Activated CD8-positive, alpha-beta T cell treated with anti-CD3 and anti-CD28 coated beads, Interleukin-2, amount 10 ng/mL, durations not matched to agents 7 days and 5 days (primary cell): ENCODE data around the gene DHRS7. TPM values are rescaled to one million over a fixed set of nuclear protein-coding genes. Genes with fewer than 3 reads are reported as not detected.
"Not testable (repeated sequence)": the region's sequence is repeated elsewhere in the genome, so short reads cannot be mapped to it uniquely, and the experiment has no call there.

ENCODE experiments used
- ATAC-seq: fragments of 150-1000 bp; cut with Tn5 transposase; one replicate; pipeline ENCODE4 v1.10.0; 2021; ENCODE audit warnings: moderate library complexity
- CTCF ChIA-PET: fragments of 350-600 bp; sonication (Branson Sonifier 250); formaldehyde crosslinking; loops from one replicate; lab custom pipeline; 2021; ENCODE audit warnings: antibody characterized with exemption; lab: Charles Lee
- POLR2A ChIA-PET: fragments of 350-600 bp; sonication (Branson Sonifier 250); formaldehyde crosslinking; loops from one replicate; lab custom pipeline; 2021; ENCODE audit warnings: antibody characterized with exemption; lab: Charles Lee
- DNase-seq: peaks from one replicate; pipeline ENCODE4 v3.0.0-alpha.2; 2020
- H3K27ac Mint-ChIP-seq: one replicate; pipeline ENCODE4 v1.8.0; 2021; ENCODE audit warnings: mild to moderate bottlenecking, mixed read lengths
- H3K27me3 Mint-ChIP-seq: one replicate; pipeline ENCODE4 v1.8.0; 2021; ENCODE audit warnings: low read depth, mixed read lengths
- H3K36me3 Mint-ChIP-seq: one replicate; pipeline ENCODE4 v1.8.0; 2021; ENCODE audit warnings: low read depth, mixed read lengths
- H3K4me1 Mint-ChIP-seq: one replicate; pipeline ENCODE4 v1.8.0; 2021; ENCODE audit warnings: low read depth, mixed read lengths
- H3K4me3 Mint-ChIP-seq: one replicate; pipeline ENCODE4 v1.8.0; 2021; ENCODE audit warnings: mild to moderate bottlenecking, mixed read lengths
- H3K9me3 Mint-ChIP-seq: one replicate; pipeline ENCODE4 v1.8.0; 2022; ENCODE audit warnings: mixed read lengths; ENCODE audit not compliant: insufficient read depth
- total RNA-seq, 2 experiments: library from RNA; stranded (reverse); gene quantifications; one replicate each; pipeline ENCODE4 v1.2.3, GENCODE V29; 2021

DHRS7 gene
- total RNA-seq, 2 experiments from 2014 or later: 45.7 to 54.4 TPM

DNA sequence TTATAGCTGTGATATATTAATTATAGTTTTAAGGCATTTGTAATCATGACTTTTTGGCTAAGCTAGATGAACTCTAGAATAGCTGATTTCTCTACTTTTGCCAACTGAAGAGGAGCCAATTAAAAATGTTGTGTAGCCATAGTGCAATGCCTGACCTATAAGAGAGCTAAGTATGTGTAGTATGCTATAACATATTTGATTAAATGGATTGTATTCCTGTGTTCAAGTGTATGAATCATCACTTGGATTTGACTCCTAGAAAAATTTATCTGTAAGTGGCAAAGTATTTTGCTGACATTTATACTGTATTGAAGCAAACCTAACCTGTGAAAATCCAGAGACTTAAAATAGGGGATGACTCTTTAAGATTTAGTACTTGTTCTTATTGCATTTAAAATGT, 39.3 kb downstream of the DHRS7 start:
- peaks cover 8% of the 10 kb centered on the region for H3K4me1 Mint-ChIP-seq
- ChIA-PET POLR2A (no interaction called here), CTCF (interaction anchor here (1.3 kb wide), 1 partner anchor 39 kb away, joined by 3 read pairs; the partner anchor contains the start of gene DHRS7)
- no peak overlapping the region for H3K27ac Mint-ChIP-seq
- H3K27me3 Mint-ChIP-seq: no peaks in the 10 kb centered on the region
- H3K4me3 Mint-ChIP-seq: no peak overlapping the region
- peaks cover 4% of the 10 kb centered on the region for H3K9me3 Mint-ChIP-seq
- DNase-seq (no peak), ATAC-seq (no peak)
- peaks cover 64% of the 10 kb centered on the region for H3K36me3 Mint-ChIP-seq

DNA sequence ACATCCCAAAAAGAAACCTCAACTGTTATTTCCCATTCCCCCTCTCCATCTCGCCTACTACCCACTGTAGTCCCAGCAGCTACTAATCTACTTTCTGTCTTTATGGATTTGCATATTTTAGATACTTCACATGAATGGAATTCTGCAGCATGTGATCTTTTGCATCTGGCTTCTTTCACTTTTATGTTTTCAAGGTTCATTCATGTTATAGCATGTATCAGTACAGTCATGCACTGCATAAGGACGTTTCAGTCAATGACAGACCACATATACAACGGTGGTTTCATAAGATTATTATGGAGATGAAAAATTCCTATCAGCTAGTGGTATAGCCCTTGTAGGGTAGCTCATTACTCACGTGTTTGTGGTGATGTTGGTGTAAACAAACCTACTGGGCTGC, 49.0 kb downstream of the DHRS7 start:
- Mint-ChIP-seq H3K4me3 (no peak overlapping the region), H3K4me1 (peaks cover 2% of the 10 kb centered on the region), H3K36me3 (peaks cover 41% of the 10 kb centered on the region), H3K27ac (no peak overlapping the region), H3K9me3 (no peaks in the 10 kb centered on the region), H3K27me3 (no peaks in the 10 kb centered on the region)
- DNase-seq: no peak
- ATAC-seq: no peak
- POLR2A ChIA-PET: no interaction called here
- CTCF ChIA-PET: no interaction called here

DNA sequence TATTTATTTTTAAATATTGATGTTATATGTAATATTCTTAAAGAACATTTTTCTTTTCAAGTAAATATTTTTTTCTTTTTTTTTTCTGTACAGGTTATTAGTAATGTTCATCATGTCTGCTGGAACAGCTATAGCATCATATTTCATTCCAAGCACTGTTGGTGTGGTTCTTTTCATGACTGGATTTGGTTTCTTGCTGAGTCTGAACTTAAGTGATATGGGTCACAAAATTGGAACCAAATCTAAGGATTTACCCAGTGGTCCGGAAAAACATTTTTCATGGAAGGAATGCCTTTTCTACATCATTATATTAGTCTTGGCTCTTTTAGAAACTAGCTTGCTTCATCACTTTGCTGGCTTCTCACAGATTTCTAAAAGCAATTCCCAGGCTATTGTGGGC, 50.3 kb downstream of the DHRS7 start:
- H3K27ac Mint-ChIP-seq: no peak overlapping the region
- no peak for DNase-seq
- no peak for ATAC-seq
- H3K4me1 Mint-ChIP-seq: peaks cover 8% of the 10 kb centered on the region
- H3K36me3 Mint-ChIP-seq: peaks cover 43% of the 10 kb centered on the region
- H3K4me3 Mint-ChIP-seq: no peak overlapping the region
- no peaks in the 10 kb centered on the region for H3K9me3 Mint-ChIP-seq
- ChIA-PET CTCF (no interaction called here), POLR2A (no interaction called here)
- no peaks in the 10 kb centered on the region for H3K27me3 Mint-ChIP-seq

DNA sequence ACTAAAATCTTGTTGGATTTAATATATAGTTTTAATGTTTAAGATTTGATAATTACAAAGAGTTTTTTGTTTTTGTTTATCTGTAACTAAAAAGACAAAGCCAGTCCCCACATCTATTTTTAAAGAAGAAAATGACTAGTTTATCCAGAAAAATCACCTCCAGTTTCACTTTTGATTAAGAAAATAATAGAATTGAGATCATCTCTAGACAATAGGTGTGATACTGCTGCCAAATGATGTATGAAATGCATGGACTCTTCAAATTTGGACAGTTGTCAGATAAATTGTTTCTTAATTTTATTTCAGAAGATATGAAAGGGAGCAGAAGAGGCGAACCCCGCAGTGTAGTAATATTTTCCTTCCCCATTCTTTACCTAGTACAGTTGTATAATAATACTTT, 53.5 kb downstream of the DHRS7 start:
- DNase-seq (no peak), ATAC-seq (no peak)
- no peak overlapping the region for H3K27ac Mint-ChIP-seq
- no peaks in the 10 kb centered on the region for H3K9me3 Mint-ChIP-seq
- ChIA-PET POLR2A (no interaction called here), CTCF (no interaction called here)
- no peak overlapping the region for H3K4me3 Mint-ChIP-seq
- peaks cover 34% of the 10 kb centered on the region for H3K36me3 Mint-ChIP-seq
- H3K4me1 Mint-ChIP-seq: peaks cover 14% of the 10 kb centered on the region
- no peaks in the 10 kb centered on the region for H3K27me3 Mint-ChIP-seq

DNA sequence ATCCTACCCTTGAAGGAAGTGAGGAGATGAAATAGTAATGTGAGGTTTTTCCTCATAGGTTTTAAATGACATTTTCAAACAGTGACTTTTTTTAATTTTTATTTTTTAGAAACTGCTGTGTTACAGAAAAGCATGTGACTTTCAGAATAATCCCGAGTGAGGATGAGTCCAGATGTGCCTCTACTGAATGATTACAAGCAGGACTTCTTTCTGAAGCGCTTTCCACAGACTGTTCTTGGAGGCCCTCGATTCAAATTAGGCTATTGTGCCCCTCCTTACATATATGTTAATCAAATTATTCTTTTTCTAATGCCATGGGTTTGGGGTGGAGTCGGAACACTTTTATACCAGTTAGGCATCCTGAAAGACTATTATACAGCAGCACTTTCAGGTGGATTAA, 57.7 kb downstream of the DHRS7 start:
- CTCF ChIA-PET: no interaction called here
- no peak overlapping the region for H3K27ac Mint-ChIP-seq
- no peak for ATAC-seq

DNA sequence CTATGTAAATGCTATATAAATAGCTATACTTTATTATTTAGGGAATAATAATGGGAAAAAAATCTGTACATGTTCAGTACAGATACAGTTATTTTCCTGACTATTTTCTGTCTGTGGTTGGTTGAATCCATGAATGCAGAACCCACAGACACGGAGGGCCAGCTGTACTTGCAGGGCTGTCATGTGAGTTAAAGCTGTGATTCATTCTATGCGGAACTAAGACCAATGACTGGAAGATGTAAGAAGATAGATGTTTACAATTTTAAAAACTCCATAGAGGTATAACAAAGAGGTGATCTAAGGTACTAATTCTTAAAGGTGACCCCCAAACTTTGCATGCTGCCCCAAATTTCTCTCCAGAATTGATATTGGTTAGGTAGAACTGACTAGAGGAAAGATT, 58.9 kb downstream of the DHRS7 start:
- no peak for DNase-seq
- no peak overlapping the region for H3K4me3 Mint-ChIP-seq
- CTCF ChIA-PET: interaction anchor here (0.6 kb wide), 1 partner anchor 13 kb away, joined by 3 read pairs; no protein-coding TSS in a partner anchor
- no peaks in the 10 kb centered on the region for H3K9me3 Mint-ChIP-seq
- no peak overlapping the region for H3K27ac Mint-ChIP-seq
- H3K36me3 Mint-ChIP-seq: peaks cover 34% of the 10 kb centered on the region
- ATAC-seq: no peak
- POLR2A ChIA-PET: no interaction called here
- H3K4me1 Mint-ChIP-seq: peaks cover 18% of the 10 kb centered on the region
- H3K27me3 Mint-ChIP-seq: no peaks in the 10 kb centered on the region

More for the DNA sequence above, 57.7 kb downstream of the DHRS7 start:
- no peaks in the 10 kb centered on the region for H3K27me3 Mint-ChIP-seq
- H3K4me3 Mint-ChIP-seq: no peak overlapping the region
- H3K36me3 Mint-ChIP-seq: peaks cover 32% of the 10 kb centered on the region
- POLR2A ChIA-PET: no interaction called here
- H3K9me3 Mint-ChIP-seq: no peaks in the 10 kb centered on the region
- no peak for DNase-seq
- peaks cover 14% of the 10 kb centered on the region for H3K4me1 Mint-ChIP-seq

DNA sequence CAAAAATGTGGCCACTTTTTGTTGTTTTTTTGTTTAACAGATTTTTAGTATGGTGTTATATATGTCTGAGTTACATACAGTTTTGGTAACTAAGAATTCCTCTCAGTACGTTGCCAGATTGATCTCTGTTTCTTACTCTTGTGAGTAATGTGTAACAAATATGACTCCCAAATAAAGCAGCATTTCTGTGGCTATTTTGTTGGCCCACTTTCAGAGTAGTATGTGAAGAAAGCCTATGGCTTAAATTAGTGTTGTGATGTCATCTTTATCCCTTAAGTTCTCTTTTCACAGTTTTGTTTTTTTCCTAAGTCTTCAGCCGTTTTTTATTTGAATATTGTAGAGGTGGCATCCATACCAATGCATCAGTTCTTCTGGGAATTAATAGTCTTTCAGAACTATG, 62.8 kb downstream of the DHRS7 start:
- peaks cover 21% of the 10 kb centered on the region for H3K4me1 Mint-ChIP-seq
- H3K4me3 Mint-ChIP-seq: no peak overlapping the region
- ChIA-PET POLR2A (no interaction called here), CTCF (no interaction called here)
- DNase-seq: no peak
- H3K27ac Mint-ChIP-seq: no peak overlapping the region
- H3K9me3 Mint-ChIP-seq: peaks cover 3% of the 10 kb centered on the region
- ATAC-seq: no peak
- H3K36me3 Mint-ChIP-seq: peaks cover 38% of the 10 kb centered on the region
- no peaks in the 10 kb centered on the region for H3K27me3 Mint-ChIP-seq

DNA sequence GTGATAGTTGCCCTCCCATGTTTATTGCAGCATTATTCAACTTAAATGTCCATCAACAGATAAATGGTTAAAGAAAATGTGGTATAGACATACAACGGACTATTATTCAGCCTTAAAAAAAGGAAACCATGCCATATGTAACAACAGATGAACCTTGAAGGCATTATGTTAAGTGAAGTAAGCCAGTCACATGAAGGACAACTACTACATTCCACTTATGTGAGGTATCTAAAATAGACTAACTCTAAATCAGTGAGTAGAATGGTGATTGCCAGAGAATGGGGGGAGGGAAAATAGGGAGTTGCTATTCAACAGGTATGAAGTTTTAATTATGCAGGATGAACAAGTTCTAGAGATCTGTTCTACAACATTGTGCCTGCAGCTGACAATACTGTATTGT, 63.4 kb downstream of the DHRS7 start:
- ChIA-PET POLR2A (interaction anchor here (1.0 kb wide), 1 partner anchor 64 kb away, joined by 3 read pairs; the partner anchor contains the start of gene DHRS7), CTCF (no interaction called here)
- no peak overlapping the region for H3K27ac Mint-ChIP-seq
- no peak for DNase-seq
- peaks cover 21% of the 10 kb centered on the region for H3K4me1 Mint-ChIP-seq
- no peak for ATAC-seq
- no peaks in the 10 kb centered on the region for H3K27me3 Mint-ChIP-seq
- H3K36me3 Mint-ChIP-seq: peaks cover 44% of the 10 kb centered on the region
- H3K4me3 Mint-ChIP-seq: no peak overlapping the region
- H3K9me3 Mint-ChIP-seq: peaks cover 3% of the 10 kb centered on the region

DNA sequence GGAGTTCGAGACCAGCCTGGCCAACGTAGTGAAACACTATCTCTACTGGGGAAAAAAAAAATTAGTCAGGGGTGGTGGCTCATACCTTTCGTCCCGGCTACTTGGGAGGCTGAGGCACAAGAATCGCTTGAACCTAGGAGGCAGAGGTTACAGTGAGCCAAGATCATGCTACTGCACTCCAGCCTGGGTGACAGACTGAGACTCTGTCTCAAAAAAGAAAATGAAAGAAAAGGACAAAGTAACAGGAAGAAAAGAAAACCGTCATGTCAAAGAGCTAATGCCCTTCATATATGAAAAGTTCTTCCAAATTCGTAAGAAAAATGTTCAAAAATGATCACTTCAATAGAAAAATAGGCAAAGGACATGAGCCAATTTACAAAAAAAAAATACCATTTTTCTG, 65.3 kb downstream of the DHRS7 start:
- ATAC-seq, H3K27ac Mint-ChIP-seq: not testable (repeated sequence)
- POLR2A ChIA-PET: interaction anchor here (1.0 kb wide), 1 partner anchor 8 kb away, joined by 3 read pairs; the partner anchor contains the start of gene PCNX4

DNA sequence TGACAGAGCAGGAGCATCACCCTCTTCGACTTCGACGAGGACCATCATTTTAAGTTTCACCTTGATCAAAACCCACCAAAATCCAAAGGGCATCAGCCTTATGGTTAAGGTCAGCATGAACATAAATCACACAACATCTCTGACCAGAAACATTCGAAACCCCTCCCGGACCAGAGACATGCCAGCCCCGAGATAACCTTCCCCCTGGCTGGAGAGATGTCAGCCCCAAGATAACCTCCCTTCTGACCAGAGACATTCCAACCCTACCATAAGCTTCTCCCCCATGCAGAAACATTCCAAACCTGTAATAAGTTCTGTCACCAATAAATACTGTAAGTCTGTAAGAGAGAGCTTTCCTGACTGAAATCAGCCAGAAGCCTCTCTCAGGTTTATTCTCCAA, 67.2 kb downstream of the DHRS7 start:
- Mint-ChIP-seq H3K27me3 (no peaks in the 10 kb centered on the region), H3K4me1 (peaks cover 47% of the 10 kb centered on the region), H3K9me3 (peaks cover 3% of the 10 kb centered on the region), H3K36me3 (peaks cover 52% of the 10 kb centered on the region), H3K27ac (no peak overlapping the region), H3K4me3 (no peak overlapping the region)
- ChIA-PET POLR2A (no interaction called here), CTCF (no interaction called here)
- DNase-seq (no peak), ATAC-seq (no peak)

More for the DNA sequence above, 65.3 kb downstream of the DHRS7 start:
- CTCF ChIA-PET: interaction anchor here (0.6 to 1.6 kb wide), 2 partner anchors 19 to 20 kb away, joined by 3 read pairs; no protein-coding TSS in a partner anchor
- Mint-ChIP-seq H3K4me1 (peaks cover 32% of the 10 kb centered on the region), H3K36me3 (peaks cover 54% of the 10 kb centered on the region), H3K4me3 (peak overlapping the region; percentile 38)
- DNase-seq, H3K27me3 Mint-ChIP-seq, H3K9me3 Mint-ChIP-seq: not testable (repeated sequence)

DNA sequence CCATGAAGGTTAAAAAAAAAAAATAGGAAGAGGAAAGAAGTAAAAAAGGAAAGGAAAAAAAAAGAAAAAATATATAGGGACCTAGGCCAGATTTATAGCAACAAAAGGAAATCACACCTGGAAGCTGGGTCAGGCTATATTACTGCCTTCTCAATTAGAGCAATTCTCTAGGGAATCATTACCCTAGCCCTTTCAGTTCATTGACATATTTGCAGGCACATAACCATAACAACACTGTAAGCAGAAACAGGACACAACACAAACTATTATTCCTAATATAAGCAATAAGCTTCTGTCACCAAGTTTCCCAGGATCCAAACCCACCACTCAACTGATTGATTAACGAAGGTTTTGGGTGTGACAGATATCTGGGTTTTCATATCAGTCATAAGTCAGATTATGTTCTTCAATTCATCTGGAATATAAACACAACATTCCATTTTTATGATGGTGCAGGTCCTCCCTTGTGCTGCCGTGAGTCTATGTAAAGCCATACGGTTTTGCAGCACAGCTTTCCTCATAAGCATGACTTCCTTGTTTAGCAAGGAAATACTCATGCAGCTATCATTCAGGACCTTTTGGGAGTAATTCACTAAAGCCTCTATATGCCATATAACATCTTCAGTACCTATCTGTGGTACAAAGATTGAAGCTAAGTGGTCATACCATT, 69.3 kb downstream of the DHRS7 start:
- ATAC-seq (no peak), DNase-seq (no peak)
- no peak overlapping the region for H3K4me3 Mint-ChIP-seq
- H3K27ac Mint-ChIP-seq: no peak overlapping the region
- POLR2A ChIA-PET: interaction anchor here (1.3 kb wide), 1 partner anchor 152 kb away, joined by 7 read pairs; the partner anchor contains the start of gene PPM1A
- H3K36me3 Mint-ChIP-seq: peaks cover 47% of the 10 kb centered on the region
- H3K4me1 Mint-ChIP-seq: peaks cover 41% of the 10 kb centered on the region
- no peaks in the 10 kb centered on the region for H3K27me3 Mint-ChIP-seq
- CTCF ChIA-PET: no interaction called here
- peaks cover 3% of the 10 kb centered on the region for H3K9me3 Mint-ChIP-seq

DNA sequence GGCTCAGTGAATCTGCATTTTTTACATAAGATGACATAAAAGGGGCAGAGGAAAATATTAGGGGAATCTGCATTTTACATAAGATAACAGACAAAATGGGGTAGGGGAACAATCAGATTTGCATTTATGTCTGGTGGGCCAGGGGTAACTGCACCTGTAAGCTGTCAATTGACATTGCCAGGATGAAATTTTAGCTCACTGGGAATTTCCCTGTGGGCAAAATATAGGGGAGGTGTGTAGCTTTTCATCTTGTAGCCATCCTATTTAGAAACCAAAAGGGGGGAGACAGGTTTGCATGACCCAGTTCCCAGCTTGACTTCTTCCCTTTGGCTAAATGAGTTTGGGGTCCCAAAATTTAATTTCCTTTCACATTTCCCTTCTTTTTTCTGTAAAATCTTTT, 70.0 kb downstream of the DHRS7 start:
- Mint-ChIP-seq H3K36me3 (peaks cover 43% of the 10 kb centered on the region), H3K27ac (no peak overlapping the region), H3K9me3 (no peaks in the 10 kb centered on the region), H3K4me3 (no peak overlapping the region), H3K27me3 (no peaks in the 10 kb centered on the region), H3K4me1 (peaks cover 42% of the 10 kb centered on the region)
- POLR2A ChIA-PET: interaction anchor here (1.3 kb wide), 1 partner anchor 153 kb away, joined by 7 read pairs; the partner anchor contains the start of gene PPM1A
- no peak for DNase-seq
- ATAC-seq: no peak
- CTCF ChIA-PET: no interaction called here
